ENCODE data around the gene DUSP22. TPM values are rescaled to one million over a fixed set of nuclear protein-coding genes. Genes with fewer than 3 reads are reported as not detected.

Gene DUSP22
- polyA plus RNA-seq, 1 of the 3 experiments (the other 2 are of a cell fraction), result 6.8 TPM

GRCh38 chr6:333379-334002, 41.2 kb downstream of the DUSP22 start:
- CTCF ChIA-PET, result interaction anchor here (0.8 to 1.5 kb wide), 2 partner anchors 11 to 14 kb away, joined by 3 to 4 read pairs; no protein-coding TSS in a partner anchor
- 40% methylated on average over 13 of the region's 13 CpGs for WGBS (ENCODE audit: low lambda C conversion rate)
- Histone ChIP-seq H3K79me2 (ENCODE audit: insufficient read depth) (no peaks in the 10 kb centered on the region), H4K20me1 (ENCODE audit: insufficient read depth) (no peaks in the 10 kb centered on the region), H2AFZ (ENCODE audit: low read depth) (no peak overlapping the region), H3K9me3 (no peaks in the 10 kb centered on the region), H3K27ac (ENCODE audit: low read depth in 2 of 2, low read length in 1 of 2) (no peak overlapping the region), H3K27me3 (ENCODE audit: insufficient read depth) (peaks cover 36% of the 10 kb centered on the region; the same call in 1 of the 2 replicates), H3K4me1 (ENCODE audit: control insufficient read depth in 1 of 2, insufficient read depth in 2 of 2, low read depth in 1 of 2, low read length in 1 of 2) (no peaks in the 10 kb centered on the region), H3F3A (replicated peaks; ENCODE audit: insufficient read depth) (no peaks in the 10 kb centered on the region), H3K4me3 (ENCODE audit: low read depth in 2 of 2, low read length in 1 of 2) (no peak overlapping the region), H3K36me3 (replicated peaks in 1 of 2; ENCODE audit: control insufficient read depth in 1 of 2, insufficient read depth in 2 of 2, low read length in 1 of 2) (no peaks in the 10 kb centered on the region), H3K9me2 (no peaks in the 10 kb centered on the region), H3K4me2 (no peak overlapping the region), H3K9ac (no peak overlapping the region)
- DNase-seq, result no peak
- POLR2A ChIA-PET, result no interaction called here
- TF ChIP-seq NFIC (IDR thresholded peaks at IDR 0.05; ENCODE audit: borderline replicate concordance), result no peak
- no peak for TF ChIP-seq MXI1 (IDR thresholded peaks at IDR 0.05; ENCODE audit: low read depth, low read length)

- TF ChIP-seq, protein P1, sequence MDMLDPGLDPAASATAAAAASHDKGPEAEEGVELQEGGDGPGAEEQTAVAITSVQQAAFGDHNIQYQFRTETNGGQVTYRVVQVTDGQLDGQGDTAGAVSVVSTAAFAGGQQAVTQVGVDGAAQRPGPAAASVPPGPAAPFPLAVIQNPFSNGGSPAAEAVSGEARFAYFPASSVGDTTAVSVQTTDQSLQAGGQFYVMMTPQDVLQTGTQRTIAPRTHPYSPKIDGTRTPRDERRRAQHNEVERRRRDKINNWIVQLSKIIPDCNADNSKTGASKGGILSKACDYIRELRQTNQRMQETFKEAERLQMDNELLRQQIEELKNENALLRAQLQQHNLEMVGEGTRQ (IDR thresholded peaks at IDR 0.05; ENCODE audit: borderline replicate concordance, low read depth, low read length), result no peak
- no peak for TF ChIP-seq YY1 (IDR thresholded peaks at IDR 0.05; ENCODE audit: low read depth)
- TF ChIP-seq FOSL2 (IDR thresholded peaks at IDR 0.05; ENCODE audit: borderline replicate concordance, low read depth), result no peak
- no peak for TF ChIP-seq TAF1 (IDR thresholded peaks at IDR 0.05; ENCODE audit: borderline replicate concordance, low read depth, low read length)
- TF ChIP-seq FOXJ3 (CRISPR knock-in tag; IDR thresholded peaks at IDR 0.05), result no peak
- TF ChIP-seq RAD21 (IDR thresholded peaks at IDR 0.05; ENCODE audit: low read length), result no peak
- TF ChIP-seq RXRA (IDR thresholded peaks at IDR 0.05; ENCODE audit: borderline replicate concordance, low read depth), result no peak
- TF ChIP-seq POLR2AphosphoS5 (IDR thresholded peaks at IDR 0.05; ENCODE audit: low read depth, low read length), result no peak
- TF ChIP-seq, protein P2, sequence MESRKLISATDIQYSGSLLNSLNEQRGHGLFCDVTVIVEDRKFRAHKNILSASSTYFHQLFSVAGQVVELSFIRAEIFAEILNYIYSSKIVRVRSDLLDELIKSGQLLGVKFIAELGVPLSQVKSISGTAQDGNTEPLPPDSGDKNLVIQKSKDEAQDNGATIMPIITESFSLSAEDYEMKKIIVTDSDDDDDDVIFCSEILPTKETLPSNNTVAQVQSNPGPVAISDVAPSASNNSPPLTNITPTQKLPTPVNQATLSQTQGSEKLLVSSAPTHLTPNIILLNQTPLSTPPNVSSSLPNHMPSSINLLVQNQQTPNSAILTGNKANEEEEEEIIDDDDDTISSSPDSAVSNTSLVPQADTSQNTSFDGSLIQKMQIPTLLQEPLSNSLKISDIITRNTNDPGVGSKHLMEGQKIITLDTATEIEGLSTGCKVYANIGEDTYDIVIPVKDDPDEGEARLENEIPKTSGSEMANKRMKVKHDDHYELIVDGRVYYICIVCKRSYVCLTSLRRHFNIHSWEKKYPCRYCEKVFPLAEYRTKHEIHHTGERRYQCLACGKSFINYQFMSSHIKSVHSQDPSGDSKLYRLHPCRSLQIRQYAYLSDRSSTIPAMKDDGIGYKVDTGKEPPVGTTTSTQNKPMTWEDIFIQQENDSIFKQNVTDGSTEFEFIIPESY (IDR thresholded peaks at IDR 0.05; ENCODE audit: borderline replicate concordance, low read depth), result no peak
- TF ChIP-seq NRF1 (IDR thresholded peaks at IDR 0.05; ENCODE audit: low read depth, low read length), result no peak
- TF ChIP-seq JUND (IDR thresholded peaks at IDR 0.05), result no peak
- no peak for TF ChIP-seq GATA2 (CRISPR knock-in tag; IDR thresholded peaks at IDR 0.05)
- TF ChIP-seq, protein P3, sequence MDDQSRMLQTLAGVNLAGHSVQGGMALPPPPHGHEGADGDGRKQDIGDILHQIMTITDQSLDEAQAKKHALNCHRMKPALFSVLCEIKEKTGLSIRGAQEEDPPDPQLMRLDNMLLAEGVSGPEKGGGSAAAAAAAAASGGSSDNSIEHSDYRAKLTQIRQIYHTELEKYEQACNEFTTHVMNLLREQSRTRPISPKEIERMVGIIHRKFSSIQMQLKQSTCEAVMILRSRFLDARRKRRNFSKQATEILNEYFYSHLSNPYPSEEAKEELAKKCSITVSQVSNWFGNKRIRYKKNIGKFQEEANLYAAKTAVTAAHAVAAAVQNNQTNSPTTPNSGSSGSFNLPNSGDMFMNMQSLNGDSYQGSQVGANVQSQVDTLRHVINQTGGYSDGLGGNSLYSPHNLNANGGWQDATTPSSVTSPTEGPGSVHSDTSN (IDR thresholded peaks at IDR 0.05), result no peak
- TF ChIP-seq TCF12 (IDR thresholded peaks at IDR 0.05), result no peak
- no peak for TF ChIP-seq MXI1 (IDR thresholded peaks at IDR 0.05; ENCODE audit: low read depth, low read length)
- no peak for TF ChIP-seq CHD2 (IDR thresholded peaks at IDR 0.05; ENCODE audit: low read length, partially characterized antibody)
- TF ChIP-seq ELF1 (IDR thresholded peaks at IDR 0.05), result no peak
- no peak for TF ChIP-seq NFIC (IDR thresholded peaks at IDR 0.05; ENCODE audit: borderline replicate concordance)
- no peak for TF ChIP-seq TEAD4 (IDR thresholded peaks at IDR 0.05; ENCODE audit: borderline replicate concordance, insufficient read depth)
- Histone ChIP-seq H3K4me2 (no peak overlapping the region), H3K9ac (no peak overlapping the region), H3K4me1 (ENCODE audit: control insufficient read depth in 1 of 2, insufficient read depth in 2 of 2, low read depth in 1 of 2, low read length in 1 of 2) (no peaks in the 10 kb centered on the region), H3K27ac (ENCODE audit: low read depth in 2 of 2, low read length in 1 of 2) (no peak overlapping the region), H3K9me2 (no peaks in the 10 kb centered on the region), H2AFZ (ENCODE audit: low read depth) (no peak overlapping the region), H3K36me3 (replicated peaks in 1 of 2; ENCODE audit: control insufficient read depth in 1 of 2, insufficient read depth in 2 of 2, low read length in 1 of 2) (no peaks in the 10 kb centered on the region), H3K4me3 (ENCODE audit: low read depth in 2 of 2, low read length in 1 of 2) (no peak overlapping the region), H4K20me1 (ENCODE audit: insufficient read depth) (no peaks in the 10 kb centered on the region), H3F3A (replicated peaks; ENCODE audit: insufficient read depth) (no peaks in the 10 kb centered on the region), H3K9me3 (no peaks in the 10 kb centered on the region), H3K79me2 (ENCODE audit: insufficient read depth) (no peaks in the 10 kb centered on the region), H3K27me3 (ENCODE audit: insufficient read depth) (peaks cover 31% of the 10 kb centered on the region; the same call in 1 of the 2 replicates)
- WGBS (ENCODE audit: low lambda C conversion rate), result 55% methylated on average over 10 of the region's 10 CpGs
- DNase-seq, result no peak
- ChIA-PET CTCF (interaction anchor here (0.9 kb wide), 1 partner anchor 42 kb away, joined by 4 read pairs; no protein-coding TSS in a partner anchor), POLR2A (no interaction called here)
These were observed 42.5 kb downstream of the DUSP22 start for GRCh38 chr6:334536-335510.
